Hematopoietic multipotent progenitor cell treated with erythropoietin and hydrocortisone succinate and interleukin-3 and kit ligand, for 4 days (in vitro differentiated cells): ENCODE measurements around the gene CFAP99.

Experiments used
- DNase-seq: peaks from one replicate; pipeline ENCODE4 v3.0.0-alpha.2; 2015

The CFAP99 gene

DNA sequence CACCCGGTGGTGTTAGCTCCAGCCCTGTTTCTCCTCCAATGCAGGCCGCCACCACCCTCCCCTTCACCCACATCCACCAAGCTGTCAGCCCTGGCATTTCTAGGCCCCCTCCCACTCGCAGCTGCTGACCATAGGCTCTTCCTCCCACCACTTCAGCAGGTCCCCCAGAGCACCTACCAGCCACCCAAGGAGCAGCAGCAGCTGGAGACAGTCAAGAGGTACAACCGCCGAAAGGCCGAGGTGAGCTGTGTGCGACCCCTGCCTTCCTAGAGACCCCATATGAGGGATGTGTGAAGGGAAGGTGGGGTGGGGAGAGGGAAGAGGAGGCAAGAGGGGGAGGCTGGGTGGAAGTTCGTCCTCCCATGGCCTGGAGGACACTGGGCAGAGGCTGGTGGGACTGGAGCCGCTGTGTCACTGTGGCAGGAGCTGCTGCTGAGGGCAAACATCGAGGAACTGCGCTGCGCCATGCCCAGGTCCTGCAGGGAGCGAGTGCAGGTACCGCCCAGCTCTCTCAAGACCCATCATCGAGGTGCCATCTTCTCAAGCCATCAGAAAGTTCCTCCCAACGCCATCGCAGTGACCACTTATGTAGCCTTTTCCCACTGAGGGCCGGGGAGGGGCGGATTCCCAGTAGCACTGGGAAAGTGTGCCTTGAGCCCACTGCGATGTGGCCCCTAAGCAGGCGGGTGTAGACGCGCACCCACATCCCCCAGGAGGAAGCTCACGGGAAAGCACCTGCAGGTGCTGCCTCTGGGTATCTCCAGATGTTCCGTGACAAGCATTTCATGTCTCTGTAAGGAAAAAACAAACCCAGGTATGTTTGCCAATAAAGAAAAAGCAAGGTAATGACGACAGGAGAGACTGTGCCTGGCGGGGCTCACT is 31.0 kb downstream of the CFAP99 start:
- no peak for DNase-seq

DNA sequence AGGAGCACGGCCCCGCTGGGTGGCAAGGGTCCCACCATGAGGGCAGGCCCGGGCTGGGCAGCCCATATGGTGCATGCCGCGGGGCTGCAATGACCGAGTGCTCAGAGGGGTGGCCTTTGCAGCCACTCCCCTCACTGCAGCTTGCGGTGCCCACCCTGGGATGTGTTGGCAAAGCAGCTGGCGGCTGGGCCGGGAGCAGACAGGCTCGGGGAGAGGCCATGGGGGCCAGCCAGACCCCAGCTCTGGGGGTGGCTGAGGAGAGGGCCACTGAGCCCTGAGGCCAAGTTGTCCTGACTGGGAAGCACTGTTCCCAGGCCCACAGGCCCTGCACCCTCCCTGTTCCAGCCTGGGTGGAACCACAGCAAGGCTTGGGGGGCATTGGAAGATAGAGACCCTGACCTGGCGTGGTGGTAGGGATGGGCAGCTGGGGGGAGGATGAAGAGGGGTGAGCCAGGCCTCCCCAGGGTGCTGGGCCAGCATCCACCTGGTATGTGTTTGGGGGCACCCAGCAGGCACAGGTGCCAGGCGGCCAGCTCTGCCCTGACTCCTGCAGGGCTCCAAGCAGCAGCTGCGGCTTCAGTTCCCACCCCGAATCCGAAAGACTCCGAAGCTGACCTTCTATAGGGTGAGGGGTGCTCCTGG is 31.8 kb downstream of the CFAP99 start:
- no peak for DNase-seq

DNA sequence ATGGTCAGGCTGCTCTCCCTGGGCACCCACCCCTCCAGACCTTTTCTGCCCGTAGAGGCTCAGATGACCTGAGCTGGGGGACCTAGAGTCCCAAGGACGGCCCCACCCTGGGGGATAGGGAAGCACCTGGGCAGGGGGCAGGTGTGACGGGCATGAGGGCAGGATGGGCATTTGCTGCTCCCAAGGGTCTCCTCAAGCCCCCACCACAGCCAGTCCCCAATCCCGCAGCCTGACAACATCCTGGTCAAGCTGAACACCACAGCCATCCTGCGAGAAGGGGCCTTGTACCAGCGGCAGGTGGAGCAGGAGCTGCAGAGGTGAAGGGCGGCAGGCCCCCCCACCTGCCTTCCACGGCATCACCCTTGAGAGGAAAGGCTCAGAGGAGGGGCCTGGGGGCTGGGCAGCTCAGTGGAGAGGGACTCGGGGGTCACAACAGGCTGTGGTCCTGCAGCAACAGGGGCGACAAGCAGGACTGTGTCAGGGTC is 32.3 kb downstream of the CFAP99 start:
- DNase-seq = no peak

DNA sequence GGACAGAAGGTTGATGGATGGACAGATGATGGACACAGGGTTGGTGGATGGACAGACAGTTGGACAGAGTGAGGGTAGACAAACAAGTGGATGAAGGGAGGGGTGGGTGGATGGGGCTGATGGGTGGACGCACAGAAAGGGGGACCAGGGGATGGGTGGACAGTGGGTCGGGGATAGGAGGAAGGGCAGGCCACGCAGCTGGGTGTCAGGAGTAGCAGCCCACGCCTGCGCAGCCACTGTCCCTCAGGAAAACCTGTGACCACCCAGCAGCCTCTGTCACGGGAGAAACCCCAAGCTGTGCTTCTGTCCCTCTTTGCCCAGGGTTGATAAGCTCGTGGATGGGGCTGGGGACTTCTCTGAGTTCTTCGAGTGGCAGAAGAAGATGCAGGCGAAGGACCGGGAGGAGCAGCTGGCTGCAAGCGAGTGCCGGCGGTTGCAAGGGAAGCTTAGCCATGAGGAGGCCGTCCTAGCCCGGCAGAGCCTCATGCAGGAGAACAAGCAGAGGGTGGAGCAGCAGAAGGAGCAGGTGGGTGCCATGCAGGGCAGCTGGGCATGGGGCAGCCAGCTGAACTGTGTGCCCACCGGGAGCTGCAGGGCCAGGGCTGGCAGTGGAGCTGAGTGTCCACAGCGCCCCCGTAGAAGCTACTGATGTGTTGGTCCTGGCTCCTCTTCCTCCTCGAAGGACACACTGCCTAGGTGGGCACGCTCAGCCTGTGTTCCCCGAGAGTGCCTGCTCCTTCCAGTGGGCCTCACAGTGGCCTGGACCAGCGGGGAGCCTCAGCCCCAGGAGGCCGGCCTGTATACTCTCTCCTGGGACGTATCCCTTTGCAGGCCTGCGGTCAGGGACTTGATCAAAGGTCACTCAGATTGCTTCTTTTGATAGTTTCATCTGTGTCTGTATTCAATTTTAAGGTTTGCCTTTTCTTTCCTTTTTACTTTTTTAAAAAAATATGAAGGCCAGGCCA is 33.3 kb downstream of the CFAP99 start:
- DNase-seq = no peak

DNA sequence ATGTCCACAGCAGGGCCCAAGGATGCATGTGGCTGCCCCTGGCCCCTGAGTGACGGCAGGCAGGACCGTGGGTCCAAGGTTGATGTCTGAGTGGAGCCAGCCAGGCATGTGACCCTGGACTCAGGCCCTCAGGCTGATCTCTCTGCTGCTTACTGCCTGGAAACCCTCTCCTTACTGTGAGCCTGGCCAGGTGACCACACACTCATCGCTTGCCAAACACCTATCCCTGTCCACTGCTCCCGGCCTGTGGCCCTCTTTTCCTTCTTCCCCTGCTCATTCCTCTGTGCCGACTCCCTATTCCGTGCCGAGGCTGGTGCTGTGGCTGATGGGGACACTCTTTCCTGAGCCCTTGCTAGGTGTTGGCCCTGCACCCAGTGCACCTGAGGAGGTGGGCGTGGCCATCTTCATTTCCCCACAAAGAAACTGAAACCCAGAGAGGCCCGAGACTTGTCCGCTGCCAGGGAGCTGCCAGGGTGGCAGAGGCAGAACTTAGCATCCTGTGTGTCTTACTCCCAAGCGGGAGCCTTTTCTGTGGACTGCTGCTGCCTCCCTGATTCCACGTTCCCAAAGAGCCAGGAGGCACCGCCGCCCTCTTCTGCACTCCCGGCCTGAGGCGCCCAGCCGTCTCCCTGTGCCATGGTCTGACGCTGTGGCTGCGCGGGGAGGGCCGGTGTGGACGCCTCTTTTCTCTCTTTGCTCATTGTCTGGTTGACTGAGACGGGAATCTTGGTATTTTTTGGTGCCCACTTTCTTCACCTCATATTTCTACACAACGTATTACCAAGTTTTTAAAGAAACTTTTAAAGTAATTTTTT is 38.9 kb downstream of the CFAP99 start:
- no peak for DNase-seq

DNA sequence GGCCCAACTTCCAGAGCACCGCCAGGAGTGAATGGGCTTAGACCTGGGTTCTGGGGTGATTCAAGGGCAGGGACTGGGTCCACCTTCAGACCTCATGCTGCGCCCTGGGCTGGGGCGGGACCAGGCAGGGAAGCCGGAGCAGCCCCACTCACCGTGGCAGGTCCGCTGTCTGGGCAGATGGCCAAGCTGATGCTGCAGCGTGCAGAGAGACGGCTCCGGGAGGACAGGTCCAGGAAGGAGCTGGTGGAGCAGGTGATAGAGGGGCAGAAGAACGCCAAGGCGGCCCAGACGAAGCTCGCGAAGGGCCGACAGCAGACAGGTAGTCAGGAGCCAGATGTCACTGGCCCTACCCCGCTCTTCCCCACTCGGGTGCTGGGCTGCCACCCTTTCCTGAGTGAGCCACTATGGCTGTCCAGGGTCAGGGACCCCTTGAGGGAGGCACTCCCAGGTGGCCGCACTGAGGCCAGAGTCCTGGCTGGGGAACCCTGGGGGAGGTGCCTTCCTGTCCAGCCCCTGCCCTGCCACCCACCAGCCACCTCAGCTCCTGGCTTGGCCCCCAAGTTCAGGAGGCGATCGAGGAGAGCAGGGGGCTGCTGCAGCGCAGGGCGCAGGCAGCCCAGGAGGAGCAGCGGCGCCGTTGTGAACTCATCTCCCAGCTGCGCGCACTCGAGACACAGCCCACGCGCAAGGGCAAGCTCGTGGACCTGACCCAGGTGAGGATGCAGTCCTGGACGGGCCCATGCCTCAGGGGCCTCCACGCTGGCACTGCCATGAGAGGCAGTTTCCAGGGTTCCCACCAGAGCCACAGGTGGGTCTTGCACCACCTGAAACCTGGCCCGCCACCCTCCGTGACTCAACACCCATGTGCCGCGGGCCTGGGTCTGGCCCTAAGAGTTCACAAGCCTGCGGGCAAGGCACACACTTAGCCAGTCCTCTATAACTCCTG is 40.1 kb downstream of the CFAP99 start:
- DNase-seq = no peak

DNA sequence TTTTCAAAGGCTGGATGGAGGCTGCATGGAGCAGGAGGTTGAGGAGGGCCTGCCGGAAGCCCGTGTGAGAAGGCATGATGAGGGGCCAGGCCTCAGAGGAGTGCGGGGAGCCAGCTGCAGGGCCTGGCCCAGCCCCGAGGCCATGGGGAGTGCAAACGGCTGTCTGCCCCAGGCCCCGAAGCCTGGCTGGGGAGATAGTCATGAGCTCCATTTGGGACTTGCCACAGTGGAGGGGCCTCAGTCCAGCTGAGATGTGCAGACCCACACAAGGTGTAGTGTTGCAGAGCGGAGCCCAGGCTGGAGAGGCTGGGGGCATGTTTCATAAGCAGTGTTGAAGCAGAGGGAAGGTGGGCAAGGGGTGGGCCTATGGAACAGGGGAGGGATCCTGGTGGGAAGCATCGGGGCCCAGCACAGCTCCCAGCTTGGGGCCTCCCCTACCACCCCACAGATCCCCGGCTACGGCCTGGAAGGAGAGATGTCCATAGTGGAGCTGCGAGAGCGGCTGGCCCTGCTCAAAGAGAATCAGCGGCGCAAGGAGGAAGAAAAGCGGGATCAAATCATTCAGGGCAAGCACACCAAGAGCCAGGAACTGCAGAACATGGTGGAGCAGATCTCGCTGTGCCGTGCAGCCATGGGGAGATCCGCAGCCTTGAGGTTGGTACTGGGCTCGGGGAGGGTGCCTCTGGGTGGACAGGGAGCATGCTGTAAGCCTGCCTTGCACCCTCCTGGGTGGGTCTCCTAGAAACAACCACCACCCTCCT is 41.0 kb downstream of the CFAP99 start:
- no peak for DNase-seq

DNA sequence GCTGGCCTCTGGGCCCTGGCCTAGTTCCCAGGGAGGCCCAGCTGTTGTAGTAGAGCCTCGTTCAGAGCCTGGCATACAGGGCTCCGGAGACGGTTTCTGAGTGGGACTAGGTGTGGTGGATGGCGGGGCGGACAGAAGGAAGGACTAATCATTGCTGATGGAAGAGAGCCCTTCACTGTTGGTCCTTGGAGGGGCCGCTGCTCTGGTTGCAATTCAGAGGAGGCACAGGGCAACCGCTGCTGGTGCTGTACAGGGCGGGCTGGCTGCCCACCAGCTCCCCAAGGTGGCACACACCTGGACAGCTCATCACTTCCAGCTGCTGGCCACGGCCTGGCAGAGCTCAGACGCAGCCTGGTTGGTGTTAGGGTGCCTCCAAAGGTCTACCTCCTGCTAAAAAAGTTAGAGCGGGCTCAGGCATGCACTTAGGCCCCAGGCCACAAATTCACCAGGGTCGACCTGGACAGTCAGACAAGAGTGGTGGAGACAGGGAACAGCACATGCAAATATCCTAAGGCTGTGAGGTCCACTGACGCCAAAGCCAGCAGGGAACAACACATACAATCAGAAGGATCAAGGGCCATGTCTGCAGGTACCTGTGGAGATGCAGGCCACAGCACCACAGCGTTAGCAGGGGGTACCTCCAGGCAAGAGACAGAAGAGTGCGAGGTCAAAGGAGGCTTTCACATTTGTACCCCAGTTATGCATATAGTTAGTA is 42.6 kb downstream of the CFAP99 start:
- DNase-seq = no peak

DNA sequence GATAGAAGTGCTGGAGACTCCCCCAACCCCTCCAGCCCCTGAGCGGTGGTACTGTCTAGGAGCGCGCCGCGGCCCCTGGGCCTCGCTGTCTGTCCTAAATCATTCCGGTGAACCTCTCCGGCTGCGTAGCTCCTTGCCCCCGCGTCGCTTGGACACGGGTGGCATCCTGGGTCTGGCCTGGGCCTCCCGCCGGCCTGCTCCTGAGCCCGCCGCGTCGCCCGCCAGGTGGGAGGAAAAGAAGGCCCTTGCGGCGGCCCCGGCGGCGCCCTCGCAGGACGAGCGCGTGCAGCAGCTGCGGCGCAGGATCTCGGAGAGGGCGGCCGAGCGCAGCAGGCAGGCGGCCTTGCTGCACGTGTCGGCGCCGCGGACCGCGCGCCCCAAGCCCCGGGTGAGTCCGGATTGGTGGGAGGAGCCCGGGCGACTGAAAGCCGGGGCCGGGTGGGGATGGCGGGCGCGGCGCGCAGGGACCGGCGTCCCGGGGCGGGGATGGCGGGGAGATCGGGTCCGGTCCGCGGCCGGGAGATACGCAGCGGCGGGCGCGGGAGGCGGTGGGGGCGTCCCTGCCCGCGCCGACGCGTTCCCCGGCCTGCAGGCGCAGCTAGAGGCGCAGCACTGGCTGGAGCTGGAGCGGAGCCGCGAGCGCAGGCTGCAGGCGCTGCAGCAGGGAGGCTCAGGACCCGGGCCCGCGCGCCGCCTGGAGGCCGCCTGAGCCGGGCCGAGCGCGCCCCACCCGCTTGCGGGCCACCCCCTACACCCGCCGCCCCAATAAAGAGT is 43.6 kb downstream of the CFAP99 start:
- DNase-seq = peak; percentile 85

DNA sequence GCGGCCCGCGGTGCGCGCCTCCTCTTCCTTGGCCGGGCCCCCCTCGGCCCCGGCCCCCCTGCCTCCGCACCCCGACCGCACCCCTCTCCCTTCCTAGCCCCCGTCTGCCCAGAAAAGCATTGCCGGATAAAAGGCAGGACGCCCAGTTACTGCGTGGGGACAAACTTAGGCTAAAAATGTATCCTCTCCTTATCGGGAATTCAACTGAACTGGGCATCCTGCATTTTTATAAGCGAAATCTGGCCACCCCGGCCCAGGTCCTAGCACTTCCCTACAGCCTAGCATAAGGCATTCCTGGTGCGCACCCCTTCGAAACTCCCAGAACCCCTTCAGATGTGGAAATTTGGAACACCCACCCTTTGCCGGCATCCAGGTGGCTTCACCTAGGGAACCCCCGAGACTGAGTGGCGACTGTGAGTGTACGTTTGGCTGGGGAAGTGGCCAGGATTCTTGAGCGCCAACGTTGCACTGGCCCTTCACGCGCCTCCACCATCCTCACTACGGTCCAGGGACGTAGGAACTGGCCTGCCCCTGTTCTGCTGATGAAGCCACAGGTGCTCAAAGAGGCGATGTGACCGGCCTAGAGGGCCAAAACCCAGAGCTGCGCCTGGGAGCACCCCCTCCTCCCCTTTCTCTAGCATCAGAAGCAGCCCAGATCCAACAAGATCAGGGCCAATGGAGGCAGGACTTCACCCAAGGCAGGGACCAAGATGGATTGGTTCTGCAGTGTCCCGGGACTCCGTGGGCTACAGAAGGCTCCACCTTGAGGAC is 44.4 kb downstream of the CFAP99 start:
- no peak for DNase-seq

DNA sequence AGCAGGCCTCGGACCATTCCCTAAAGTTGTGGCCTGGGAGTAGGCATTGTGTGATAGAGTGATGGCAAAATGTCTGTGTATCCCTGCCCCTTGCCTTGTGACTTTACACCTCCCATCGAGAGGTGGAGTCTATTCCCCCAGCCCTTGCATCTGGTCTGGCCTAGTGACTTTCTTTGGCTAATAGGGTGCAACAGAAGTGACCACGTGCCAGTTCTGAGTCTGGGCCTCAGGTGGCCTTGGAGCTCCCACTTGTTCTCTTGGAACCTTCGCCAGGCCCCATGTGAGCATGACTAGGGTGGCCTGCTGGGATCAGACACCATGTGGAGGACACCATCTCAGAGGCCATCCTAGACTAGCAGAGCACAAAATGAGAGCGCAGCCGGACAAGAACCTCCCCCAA is 46.3 kb downstream of the CFAP99 start:
- no peak for DNase-seq

DNA sequence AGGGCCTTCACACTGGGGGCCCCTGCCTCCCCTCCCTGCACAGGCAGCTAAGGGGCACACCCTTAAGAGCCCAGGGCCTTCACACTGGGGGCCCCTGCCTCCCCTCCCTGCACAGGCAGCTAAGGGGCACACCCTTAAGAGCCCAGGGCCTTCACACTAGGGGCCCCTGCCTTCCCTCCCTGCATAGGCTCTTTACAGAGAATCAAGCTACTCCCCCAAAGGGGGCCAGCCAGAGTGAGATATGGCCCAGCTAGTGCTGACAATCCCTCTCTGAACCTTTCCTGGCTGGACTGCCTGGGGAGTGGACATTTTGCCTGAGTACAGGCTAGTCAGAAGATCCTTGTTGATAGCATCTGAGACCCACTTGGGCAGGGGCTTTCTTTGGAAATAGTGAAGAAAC is 46.8 kb downstream of the CFAP99 start:
- peak; percentile 48 for DNase-seq

DNA sequence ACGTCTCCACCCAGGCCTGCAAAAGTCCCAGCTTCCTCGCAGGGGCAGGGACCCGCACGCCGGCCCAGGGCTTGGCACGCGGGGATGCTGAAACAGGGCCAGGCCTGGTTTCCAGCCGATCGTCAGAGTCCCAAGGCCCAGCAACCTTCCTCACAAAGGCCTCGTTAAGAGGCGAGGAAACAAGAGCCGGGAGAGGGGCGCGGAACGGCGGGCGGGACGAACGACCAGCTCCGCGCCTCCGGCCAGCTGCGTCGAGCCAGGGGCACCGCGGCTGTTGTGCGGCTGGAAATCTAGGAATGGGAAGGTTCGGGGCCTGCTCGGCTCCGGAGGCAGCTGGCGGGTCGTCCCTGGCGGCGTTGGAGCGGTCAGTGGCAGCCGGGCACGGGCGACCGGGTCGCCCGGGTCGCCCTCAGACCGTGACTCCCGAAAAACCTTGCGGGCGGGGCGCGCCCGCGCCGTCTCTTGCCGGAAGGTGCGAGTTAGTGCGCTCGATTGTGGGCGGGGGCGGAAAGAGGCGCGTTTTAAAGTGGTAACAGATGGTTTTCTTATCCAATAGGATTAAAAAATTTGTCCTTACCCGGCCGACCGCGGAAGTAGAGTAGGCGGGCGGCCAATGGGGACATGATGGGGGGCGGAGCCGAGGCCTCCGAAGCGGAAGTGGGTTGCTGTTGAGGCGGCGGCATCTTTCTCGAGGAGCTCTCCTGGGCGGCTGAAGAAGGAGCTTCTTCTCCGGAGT is 49.9 kb downstream of the CFAP99 start, which contains the start of gene RNF4:
RNF4 (plus strand) TSS at position 651 of the 736 bp plus-strand sequence. CDS start 21,388 bp downstream, outside the sequence.
- peak; percentile 99 for DNase-seq

DNA sequence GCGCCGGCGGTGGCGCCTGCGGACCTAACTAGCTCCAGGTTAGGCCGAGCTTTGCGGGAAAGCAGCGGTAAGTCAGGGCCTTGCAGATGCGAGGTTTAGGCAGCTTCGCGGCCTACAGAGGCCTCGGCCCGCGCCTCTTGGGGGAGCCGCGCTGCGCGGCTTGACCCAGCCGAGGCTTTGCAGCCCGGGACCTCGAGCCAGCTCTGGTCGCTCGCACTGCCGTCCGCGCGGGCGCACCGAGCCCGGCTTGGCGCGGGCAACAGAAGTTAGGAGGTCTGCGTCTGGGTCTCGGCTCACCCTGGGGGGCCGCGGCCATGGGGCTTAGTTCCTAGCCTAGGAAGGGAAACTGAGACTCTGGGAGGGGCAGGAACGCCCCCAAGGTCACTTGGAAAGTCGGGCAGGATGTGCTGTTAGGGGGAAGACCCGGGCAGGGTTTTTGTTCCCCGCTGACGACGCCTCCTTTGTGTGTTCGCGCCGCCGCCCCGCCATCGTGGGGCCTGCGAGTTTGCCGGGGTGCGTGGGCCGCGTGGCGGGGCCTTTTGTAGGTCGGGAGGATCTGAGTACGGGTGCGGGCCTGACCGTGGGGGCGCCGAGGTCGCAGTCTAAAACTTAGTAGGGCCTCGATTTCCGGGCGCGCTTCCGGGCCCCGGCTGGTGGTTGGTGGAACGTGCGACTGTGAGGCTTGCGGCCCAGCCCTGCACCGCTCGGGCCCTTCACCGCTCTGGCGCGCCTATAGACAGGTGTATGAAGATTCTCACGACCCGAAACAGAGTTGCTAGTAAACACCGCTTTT is 50.6 kb downstream of the CFAP99 start:
- peak; percentile 86 for DNase-seq

DNA sequence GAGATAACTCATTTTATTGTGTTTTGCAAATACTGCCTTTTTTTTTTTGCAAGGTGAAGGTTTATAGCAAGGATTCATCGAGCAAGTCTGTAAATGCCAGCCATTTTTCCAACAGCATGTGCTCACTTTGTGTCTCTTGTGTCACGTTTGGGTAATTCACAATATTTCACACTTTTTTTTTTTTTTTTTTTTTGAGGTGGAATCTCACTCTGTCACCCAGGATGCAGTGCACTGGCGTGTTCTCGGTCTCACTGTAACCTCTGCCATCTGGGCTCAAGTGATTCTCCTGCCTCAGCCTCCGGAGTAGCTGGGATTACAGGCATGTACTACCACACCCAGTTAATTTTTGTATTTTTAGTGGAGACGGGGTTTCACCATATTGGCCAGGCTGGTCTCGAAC is 52.0 kb downstream of the CFAP99 start:
- DNase-seq = no peak

DNA sequence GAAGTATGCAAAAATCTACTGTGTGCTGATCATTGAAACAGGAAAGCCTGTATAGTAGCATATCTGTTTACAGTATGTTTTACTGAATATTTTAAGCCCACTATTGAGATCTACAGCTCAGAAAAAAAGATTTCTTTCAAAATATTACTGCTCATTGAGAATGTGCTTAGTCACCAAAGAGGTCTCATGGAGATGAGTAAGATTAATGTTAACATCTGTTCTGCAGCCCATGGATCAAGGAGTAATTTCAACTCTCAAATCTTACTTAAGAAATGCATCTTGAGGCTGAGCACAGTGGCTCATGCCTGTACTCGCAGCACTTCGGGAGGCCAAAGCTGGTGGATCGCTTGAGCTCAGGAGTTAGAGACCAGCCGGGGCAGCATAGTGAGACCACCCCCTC is 53.4 kb downstream of the CFAP99 start:
- DNase-seq = peak; percentile 25
